ENCODE measurements around the gene CD44.

Gene CD44

DNA sequence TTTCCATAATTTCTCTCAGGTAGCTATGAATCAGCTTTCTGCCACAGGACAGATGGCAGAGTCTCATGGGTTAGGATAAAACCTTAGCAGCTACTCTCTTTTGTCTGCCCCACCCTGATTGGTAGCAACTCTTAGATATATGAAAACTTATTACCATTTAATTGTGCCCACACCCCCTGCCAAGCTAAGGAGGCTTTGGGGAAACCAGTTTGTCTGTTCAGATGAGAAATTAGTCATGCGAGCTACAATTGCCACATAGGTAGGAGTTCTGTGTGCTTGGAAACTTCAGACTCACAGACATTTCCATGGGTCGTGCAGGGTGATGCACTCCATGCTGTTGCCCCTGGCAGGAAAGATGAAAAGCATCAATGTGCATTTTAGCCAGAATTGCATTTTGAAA is 39.9 kb downstream of the CD44 start:
- H3K27ac ChIP-seq, result no peak overlapping the region
- no peak overlapping the region for H3K4me3 ChIP-seq (ENCODE audit: low read depth, low read length)
- H3K36me3 ChIP-seq, result no peaks in the 10 kb centered on the region
- DNase-seq, result no peak
- H3K9me3 ChIP-seq (ENCODE audit: severe bottlenecking), result no peaks in the 10 kb centered on the region
- TF ChIP-seq, protein P1, sequence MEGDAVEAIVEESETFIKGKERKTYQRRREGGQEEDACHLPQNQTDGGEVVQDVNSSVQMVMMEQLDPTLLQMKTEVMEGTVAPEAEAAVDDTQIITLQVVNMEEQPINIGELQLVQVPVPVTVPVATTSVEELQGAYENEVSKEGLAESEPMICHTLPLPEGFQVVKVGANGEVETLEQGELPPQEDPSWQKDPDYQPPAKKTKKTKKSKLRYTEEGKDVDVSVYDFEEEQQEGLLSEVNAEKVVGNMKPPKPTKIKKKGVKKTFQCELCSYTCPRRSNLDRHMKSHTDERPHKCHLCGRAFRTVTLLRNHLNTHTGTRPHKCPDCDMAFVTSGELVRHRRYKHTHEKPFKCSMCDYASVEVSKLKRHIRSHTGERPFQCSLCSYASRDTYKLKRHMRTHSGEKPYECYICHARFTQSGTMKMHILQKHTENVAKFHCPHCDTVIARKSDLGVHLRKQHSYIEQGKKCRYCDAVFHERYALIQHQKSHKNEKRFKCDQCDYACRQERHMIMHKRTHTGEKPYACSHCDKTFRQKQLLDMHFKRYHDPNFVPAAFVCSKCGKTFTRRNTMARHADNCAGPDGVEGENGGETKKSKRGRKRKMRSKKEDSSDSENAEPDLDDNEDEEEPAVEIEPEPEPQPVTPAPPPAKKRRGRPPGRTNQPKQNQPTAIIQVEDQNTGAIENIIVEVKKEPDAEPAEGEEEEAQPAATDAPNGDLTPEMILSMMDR (IDR thresholded peaks at IDR 0.05; ENCODE audit: low read depth, low read length), result no peak
- H3K27me3 ChIP-seq (ENCODE audit: insufficient read depth, low read depth, severe bottlenecking), result no peaks in the 10 kb centered on the region

GRCh38 chr11:35179466-35180135 is 40.6 kb downstream of the CD44 start:
- H3K36me3 ChIP-seq, result no peaks in the 10 kb centered on the region
- no peak overlapping the region for H3K27ac ChIP-seq
- H3K27me3 ChIP-seq (ENCODE audit: insufficient read depth, low read depth, severe bottlenecking), result no peaks in the 10 kb centered on the region
- H3K4me3 ChIP-seq (ENCODE audit: low read depth, low read length), result no peak overlapping the region
- no peaks in the 10 kb centered on the region for H3K9me3 ChIP-seq (ENCODE audit: severe bottlenecking)
- TF ChIP-seq, protein P1 (IDR thresholded peaks at IDR 0.05; ENCODE audit: low read depth, low read length), result no peak
- no peak for DNase-seq

- Histone ChIP-seq H3K27me3 (ENCODE audit: insufficient read depth, low read depth, severe bottlenecking) (no peaks in the 10 kb centered on the region), H3K4me3 (ENCODE audit: low read depth, low read length) (no peak overlapping the region), H3K27ac (no peak overlapping the region), H3K9me3 (ENCODE audit: severe bottlenecking) (no peaks in the 10 kb centered on the region), H3K36me3 (no peaks in the 10 kb centered on the region)
- TF ChIP-seq, protein P1 (IDR thresholded peaks at IDR 0.05; ENCODE audit: low read depth, low read length), result no peak
- no peak for DNase-seq
Measured at GRCh38 chr11:35180317-35181233, 41.6 kb downstream of the CD44 start.

GRCh38 chr11:35182317-35182939 is 43.5 kb downstream of the CD44 start:
- Histone ChIP-seq H3K9me3 (ENCODE audit: severe bottlenecking) (no peaks in the 10 kb centered on the region), H3K4me3 (ENCODE audit: low read depth, low read length) (no peak overlapping the region), H3K27ac (no peak overlapping the region), H3K27me3 (ENCODE audit: insufficient read depth, low read depth, severe bottlenecking) (no peaks in the 10 kb centered on the region), H3K36me3 (no peaks in the 10 kb centered on the region)
- TF ChIP-seq, protein P1 (IDR thresholded peaks at IDR 0.05; ENCODE audit: low read depth, low read length), result no peak
- DNase-seq, result no peak

- Histone ChIP-seq H3K27me3 (ENCODE audit: insufficient read depth, low read depth, severe bottlenecking) (no peaks in the 10 kb centered on the region), H3K4me3 (ENCODE audit: low read depth, low read length) (no peak overlapping the region), H3K36me3 (no peaks in the 10 kb centered on the region), H3K9me3 (ENCODE audit: severe bottlenecking) (no peaks in the 10 kb centered on the region), H3K27ac (peak overlapping the region; percentile 57)
- DNase-seq, result peak; percentile 81
- TF ChIP-seq, protein P1 (IDR thresholded peaks at IDR 0.05; ENCODE audit: low read depth, low read length), result no peak
Measured at GRCh38 chr11:35183326-35183925, 44.5 kb downstream of the CD44 start.
